ENCODE results near the gene MAVS.
A peak's percentile ranks its signal among the peaks of the same experiment; 100 is the strongest.
"Not testable (repeated sequence)": the region's sequence is repeated elsewhere in the genome, so short reads cannot be mapped to it uniquely, and the experiment has no call there.

Gene MAVS

DNA sequence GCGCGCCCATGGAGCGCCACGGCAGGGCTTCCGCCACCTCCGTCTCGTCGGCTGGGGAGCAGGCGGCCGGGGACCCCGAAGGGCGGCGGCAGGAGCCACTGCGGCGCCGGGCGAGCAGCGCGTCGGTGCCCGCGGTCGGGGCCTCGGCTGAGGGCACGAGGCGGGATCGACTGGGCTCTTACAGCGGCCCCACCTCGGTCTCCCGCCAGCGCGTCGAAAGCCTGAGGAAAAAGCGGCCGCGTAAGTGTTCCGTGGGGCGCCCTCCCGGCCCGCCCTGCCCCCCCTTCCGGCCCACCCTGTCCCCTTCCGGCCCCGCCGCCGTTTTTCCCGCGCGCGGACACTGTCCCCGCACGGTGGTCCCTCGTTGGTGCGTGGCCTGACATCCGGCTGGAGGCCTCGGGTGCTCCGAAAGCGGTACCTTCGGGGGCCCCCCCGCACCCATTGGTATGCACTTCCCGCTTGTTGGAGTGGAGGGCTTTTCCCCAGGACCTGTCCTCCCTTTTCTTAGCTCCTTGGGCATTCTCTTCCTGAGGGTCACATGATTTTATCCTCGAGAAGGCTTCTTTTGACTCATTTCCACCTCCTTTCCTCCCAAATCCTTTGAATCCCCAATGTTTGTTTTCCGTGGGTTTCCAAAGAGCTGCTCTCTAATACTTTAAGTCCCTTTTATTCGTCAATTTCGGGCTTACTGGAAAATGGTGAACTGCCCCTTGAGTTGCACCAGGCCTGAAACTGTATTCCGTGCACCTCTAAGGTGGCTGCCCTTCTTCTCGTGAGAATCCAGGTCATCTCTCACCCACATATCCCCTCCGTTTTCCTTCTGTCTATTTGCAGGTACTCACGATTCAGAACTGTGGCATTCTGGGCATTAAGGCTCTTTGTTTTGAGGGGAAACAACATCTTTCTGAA lies 43.1 kb downstream of the MAVS start:
- DNase-seq = peak; percentile 63

DNA sequence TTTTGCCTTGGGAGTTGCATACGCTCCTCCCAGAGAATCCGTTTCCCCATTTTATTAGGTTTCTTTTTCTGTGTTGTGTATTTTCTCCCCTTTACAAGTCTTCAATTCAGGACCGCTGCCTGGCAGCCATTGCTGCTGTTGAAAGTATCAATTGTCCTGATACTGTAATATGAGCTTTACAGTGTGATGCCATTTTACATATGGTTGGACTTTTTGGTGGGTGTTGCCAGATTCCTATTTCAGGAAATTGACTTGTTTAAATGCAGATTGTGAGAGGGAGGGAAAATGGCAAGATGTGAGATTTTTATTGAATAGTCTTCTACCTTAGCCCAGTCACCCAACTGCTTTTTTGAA lies 43.7 kb downstream of the MAVS start:
- no peak for DNase-seq

DNA sequence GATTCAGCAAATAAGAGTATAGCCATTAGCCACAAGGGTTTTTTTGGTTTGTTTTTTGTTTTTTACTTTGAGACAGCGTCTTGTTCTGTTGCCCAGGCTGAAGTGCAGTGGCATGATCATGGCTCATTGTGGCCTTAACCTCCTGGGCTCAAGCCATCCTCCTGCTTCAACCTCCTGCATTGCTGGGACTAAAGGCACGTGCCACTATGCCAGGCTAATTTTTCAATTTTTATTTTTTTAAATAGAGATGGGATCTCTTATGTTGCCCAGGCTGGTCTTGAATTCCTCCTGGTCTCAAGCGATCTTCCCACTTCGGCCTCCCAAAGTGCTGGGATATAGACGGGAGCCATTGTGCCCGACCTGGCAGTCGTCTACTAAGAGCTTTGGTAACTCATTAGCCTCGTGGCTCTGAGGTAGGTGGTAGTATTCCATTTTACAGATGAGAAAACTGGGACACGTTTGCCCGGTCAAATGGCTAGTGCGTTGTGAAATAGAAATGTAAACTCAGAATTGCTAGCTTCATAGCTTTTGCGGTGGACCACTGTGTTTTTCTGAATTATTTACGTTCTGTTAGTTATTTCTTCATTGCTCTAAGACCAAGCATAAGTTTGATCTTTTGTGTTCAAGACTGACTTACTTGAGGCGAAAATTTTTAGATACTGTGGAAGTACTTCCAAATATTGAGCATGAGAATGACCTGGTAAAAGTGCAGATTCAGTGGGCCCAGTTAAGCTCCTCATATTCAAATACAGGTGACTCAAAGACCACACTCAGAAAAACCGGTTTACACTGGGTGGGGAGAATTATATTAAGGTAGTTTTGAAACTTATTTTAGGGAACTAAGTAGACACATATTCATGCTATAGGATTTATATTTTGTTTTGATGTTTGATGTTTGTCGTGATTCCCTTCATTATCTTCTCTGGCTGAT lies 44.6 kb downstream of the MAVS start:
- DNase-seq = no peak

DNA sequence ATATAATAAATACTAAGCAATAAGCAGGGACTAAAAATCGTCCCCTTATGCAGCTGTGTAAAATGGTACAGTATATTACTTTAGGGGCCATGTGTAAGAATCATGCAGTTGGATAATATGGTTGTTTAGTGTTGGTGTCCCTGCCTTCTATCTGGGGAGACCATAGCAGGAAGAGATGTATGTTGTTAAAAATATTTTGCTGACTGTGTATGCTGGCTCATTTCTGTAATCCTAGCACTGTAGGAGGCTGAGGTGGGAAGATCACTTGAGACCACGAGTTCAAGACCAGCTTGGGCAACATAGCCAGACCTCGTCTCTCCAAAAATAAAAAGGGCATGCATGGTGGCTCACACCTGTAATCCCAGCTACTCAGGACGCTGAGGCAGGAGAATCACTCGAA lies 48.2 kb downstream of the MAVS start:
- DNase-seq = peak; percentile 18

DNA sequence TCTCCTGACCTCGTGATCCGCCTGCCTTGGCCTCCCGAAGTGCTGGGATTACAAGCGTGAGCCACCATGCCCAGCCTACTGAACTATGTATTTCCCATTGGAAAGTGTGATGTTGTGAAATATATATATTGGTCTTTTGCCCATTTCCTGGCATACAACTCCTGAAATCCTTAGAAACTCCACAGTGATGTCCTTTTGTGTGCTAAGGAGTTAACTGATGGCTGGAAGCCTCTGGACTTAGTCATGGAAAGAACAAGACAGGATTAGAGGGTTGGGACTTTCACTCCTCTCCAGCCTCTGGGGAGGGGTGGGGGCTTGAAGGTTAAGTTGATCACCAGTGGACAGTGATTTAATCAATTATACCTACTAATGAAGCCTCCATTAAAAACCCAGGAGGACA lies 49.7 kb downstream of the MAVS start:
- DNase-seq = no peak

DNA sequence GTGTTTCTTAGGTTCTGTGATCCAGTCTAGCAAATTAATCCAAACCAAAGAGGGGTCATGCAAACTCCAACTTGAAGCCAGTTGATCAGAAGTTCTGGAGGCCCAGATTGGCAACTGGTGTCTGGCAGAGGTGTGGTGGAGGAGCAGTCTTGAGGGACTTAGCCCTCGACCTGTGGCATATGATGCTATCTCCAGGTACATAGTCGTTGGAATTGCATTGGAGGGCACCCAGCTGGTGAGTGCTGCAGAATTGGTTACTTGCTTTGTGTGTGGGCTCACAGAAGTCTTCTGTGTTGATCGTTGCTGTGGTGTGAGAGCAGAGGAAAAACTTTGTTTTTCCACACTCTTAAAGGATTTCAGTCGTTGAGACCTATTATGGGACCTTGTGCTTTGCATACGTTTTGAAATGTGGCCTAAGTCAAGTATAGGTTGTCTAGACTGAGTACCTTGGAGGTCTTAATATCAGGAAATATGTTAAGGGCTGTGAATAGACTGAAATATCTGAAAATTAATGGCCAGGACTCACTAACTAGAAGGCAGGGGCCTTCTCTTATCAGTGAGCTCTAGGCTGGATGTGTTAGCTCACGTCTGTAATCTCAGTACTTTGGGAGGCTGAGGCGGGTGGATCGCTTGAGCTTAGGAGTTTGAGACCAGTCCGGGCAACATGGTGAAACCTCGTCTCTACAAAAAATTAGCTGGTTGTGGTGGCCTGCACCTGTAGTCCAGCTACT lies 50.4 kb downstream of the MAVS start:
- DNase-seq = no peak

DNA sequence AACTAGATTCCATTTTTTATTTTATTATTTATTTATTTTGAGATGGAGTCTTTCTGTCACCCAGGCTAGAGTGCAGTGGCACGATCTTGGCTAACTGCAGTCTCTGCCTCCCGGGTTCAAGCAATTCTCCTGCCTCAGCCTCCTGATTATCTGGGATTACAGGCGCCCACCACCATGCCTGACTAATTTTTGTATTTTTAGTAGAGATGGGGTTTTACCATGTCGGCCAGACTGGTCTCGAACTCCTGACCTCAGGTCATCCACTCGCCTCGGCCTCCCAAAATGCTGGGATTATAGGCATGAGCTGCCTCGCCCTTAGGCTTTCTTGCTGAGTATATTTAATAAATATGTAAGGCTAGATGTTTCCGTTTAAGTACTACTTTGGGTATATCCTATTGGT lies 51.5 kb downstream of the MAVS start:
- DNase-seq = not testable (repeated sequence)

DNA sequence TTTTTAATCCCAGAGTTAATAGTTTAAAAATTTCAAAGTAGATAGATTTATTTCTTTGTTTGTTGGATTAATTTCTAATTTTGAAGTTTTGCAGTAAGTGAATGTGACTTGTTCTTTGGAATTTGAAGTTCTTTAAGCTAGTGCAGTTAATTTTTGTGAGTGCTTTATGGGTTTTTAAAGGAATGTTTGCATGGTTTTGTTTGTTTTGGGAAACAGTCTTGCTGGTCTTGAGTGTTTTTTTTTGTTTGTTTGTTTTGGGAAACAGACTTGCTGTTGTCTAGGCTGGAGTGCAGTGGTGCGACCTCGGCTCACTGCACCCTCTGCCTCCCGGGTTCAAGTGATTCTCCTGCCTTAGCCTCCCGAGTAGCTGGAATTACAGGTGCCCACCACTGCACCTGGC lies 52.0 kb downstream of the MAVS start:
- no peak for DNase-seq

DNA sequence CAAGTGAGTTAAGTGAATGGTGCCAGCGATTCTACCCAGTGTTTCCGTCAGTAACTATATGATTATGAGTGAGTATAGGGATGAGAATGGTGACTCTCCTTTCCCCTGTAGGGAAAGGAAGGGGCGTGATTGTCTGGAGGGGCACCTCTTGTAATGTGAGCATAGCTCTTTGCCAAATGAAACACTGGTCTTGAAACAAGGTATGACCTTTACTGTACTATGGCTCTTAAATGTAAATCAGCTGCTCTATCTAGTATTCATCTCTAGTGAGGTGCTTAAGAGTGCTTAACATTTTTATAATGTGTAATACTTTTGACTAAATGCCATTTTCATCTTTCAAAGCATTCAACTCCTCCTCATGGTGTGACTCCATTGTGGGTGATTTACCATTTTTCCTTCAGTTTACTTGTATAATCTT lies 53.6 kb downstream of the MAVS start:
- no peak for DNase-seq

DNA sequence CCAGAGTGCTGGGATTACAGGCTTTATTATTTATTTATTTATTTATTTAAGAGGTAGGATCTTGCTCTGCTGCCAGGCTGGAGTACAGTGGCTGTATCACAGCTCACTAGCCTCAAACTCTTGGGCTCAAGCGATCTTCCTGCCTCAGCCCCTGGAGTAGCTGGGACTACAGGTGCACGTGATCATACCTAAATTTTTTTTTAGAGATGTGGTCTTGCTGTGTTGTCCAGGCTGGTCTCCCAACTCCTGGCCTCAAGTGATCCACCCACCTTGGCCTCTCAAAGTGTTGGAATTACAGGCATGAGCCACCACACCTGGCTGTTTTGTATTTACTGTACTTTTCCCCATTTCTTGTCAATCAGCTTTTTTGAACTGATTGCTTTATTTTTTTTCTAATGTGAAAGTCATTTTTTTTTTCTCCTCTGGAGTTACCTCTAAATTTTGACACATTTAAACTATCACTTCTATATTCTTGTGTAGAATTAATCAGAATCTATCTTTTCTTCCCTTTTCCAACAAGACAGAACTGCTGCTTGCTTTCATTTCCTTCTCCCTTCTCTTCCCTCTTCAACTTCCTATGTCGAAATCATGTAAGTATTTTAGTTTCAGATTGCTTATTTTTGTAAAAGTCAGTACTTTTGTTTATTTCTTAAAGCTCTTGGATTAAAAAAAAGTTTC lies 54.5 kb downstream of the MAVS start:
- no peak for DNase-seq

DNA sequence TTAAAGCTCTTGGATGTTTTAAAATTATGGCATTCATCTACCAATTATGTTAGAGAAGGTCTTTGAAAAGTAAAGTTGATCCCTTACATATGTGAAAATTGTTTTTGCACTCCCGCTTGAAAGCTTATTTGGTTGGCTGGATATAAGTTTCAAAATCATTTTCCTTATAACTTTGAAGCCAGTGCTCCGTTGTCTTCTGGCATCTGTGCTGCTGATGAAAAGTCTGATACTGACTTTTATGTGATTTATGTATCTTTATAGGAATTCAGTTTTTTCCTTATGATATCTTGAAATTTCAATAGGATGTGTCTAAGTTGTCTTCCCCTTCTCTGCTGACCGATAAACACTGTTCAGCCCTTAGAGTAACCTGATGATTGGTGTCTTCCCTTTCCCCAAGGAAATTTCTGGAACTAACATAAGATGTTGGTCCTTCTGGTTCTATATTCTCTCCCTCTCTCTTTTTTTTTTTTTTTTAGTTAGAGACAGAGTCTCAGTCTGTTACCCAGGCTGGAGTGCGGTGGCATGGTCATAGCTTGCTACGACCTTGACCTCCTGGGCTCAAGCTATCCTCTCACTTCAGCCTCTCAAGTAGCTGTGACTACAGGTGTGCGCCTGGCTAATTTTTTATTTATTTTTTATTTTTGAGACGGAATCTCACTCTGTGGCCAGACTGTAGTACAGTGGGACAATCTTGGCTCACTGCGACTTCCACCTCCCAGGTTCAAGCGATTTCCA lies 55.2 kb downstream of the MAVS start:
- DNase-seq = no peak

DNA sequence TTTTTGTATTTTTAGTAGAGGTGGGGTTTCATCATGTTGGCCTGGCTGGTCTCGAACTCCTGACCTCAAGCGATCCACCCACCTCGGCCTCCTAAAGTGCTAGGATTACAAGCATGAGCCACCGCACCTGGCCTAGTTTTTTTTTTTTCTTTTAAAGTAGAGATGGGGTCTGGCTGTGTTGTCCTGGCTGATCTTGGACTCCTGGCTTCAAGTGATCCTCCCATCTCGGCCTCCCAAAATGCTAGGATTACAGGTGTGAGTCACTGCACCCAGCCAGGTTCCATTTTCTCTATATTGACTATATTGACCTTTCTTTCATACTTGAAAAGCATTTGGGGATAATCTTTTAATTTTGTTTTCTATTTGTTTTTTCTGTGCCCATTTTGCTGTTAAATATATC lies 55.8 kb downstream of the MAVS start:
- no peak for DNase-seq

DNA sequence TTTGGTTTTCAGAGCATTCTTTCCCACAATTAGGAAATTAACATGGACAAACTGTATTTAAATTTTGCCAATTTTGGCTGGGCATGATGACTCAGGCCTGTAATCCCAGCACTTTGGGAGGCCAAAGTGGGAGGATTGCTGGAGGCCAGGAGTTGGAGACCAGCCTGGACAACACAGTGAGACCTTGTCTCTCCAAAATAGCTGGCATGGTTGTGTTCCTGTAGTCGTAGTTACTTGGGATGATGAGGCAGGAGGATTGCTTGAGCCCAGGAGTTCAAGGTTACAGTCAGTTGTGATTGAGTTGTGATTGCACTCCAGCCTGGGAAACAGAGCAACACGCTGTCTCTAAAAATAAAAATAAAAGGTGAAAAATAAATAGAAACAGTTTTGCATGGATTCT lies 57.6 kb downstream of the MAVS start:
- DNase-seq = no peak

DNA sequence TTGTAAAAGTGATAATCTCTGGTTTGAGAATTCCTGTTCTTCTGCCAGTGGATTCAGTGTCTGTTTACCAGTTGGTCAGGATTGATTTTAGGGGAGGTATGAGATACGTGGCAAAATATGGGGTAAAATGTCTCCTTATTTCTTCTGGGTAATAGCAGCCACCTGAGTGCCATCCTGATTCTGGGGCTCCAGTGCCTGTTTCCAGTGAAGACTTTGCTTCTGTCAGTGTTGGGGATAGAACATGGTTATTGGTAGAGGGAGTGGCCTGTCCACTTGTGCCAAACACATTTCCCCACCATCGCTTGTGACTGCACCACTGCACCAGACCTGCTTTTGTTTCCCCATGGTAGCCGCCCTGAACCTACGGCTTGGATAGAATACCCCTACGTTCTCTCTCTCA lies 58.2 kb downstream of the MAVS start:
- no peak for DNase-seq

DNA sequence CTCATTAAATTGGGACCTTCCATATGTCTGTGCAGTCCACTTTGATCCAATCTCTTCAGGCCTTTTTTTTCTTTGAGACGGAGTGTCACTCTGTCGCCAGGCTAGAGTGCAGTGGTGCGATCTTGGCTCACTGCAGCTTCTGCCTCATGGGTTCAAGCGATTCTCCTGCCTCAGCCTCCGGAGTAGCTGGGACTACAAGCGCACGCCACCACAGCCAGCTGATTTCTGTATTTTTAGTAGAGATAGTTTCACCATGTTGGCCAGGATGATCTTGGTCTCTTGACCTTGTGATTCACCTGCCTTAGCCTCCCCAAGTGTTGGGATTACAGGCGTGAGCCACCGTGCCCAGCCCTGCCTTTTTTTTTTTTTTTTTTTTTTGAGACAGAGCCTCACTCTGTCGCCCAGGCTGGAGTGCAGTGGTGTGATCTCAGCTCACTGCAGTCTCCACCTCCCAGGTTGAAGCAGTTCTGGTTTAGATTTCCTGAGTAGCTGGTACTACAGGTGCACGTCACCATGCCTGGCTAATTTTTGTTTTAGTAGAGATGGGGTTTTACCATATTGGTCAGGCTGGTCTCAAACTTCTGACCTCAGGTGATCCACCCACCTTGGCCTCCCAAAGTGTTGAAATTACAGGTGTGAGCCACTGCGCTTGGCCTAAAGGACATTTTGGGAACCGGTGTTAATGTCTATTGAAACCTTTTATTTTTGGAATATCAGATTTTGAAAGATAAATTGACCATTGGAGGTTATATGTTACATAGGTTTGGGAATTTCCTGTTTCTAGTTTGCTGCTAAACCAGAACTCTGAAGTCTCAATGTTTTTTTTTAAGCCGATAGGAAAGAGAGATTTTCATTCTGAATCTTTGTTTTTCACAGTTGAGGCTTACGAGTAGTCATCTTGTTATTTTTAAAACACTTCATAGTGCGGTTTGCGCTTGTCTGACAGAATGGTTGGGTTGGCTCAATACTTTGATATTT lies 60.4 kb downstream of the MAVS start:
- DNase-seq = peak; percentile 82

DNA sequence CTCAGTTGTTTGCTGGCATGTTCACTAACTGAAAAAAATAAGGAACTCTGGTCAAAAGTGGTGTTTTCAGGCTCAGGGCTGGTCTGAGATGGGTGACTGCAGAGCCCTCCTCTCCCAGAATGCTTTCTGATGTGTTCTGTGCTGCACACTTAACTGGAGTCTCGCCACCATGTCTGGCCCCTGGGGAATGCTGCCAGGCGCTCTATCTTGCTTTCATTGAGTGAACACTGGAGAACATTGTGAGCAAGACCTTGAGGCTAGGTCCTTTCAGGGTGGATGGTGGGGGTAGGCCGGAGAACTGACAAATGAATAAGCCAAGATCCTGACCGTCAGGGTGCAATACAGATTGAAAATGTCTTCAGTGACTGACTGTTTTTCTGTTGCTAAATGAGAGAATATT lies 62.0 kb downstream of the MAVS start:
- no peak for DNase-seq

DNA sequence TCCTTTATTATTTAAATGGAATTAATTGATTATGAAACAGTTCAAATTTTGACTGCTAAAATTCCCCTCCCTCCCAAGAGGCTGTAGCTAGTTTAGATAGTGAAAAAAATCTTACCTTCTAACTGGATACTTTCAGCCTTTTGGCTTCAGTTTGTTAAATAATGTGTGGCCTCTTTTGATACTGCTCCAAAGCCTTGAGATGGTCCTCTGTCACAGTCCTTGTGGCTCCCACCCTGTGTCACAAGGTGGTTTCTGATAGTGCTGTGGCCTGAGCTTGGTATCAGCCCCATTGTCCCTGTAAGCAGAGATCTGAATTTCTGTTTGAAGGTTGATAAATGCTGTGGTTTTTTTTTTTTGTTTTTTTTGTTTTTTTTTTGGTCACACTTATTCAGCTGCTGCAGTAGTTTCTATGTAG lies 63.3 kb downstream of the MAVS start:
- no peak for DNase-seq

DNA sequence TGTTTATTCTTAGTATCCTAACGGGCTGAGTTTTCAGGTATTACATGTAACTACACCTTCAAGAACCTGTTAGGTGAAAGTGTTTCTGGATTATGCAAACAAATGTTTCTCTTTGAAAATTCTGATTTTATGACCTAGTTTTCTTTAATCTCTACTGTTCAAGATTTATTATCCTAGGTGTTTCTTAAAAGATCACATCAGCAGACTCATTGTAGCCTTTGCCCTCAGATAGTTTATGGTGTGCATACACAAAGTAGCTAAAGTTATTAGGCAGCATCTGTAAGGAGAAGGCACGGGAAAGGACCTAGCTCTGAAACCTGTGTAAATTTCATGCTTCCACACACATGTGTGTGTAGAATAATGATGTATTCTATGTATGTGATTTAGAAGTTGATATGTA lies 64.2 kb downstream of the MAVS start:
- DNase-seq = no peak

DNA sequence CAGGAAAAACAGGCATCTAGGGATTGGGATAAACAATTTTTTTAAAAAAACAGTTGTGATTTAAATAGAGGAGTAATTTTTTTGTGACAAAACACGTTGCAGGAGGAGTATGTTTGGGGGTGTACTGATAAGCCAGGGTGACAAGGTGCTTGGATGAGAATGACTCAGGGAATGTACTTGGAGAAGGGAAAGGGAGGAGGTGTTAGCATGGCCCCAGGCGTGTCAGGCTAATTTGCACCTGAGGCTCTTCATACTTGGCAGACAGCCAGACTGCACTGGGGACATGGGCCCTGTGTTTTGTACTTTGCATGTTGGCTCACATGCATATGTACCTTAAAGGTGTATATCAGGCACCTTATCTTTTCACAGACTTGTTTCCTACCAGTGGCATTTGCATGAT lies 65.3 kb downstream of the MAVS start:
- DNase-seq = no peak

DNA sequence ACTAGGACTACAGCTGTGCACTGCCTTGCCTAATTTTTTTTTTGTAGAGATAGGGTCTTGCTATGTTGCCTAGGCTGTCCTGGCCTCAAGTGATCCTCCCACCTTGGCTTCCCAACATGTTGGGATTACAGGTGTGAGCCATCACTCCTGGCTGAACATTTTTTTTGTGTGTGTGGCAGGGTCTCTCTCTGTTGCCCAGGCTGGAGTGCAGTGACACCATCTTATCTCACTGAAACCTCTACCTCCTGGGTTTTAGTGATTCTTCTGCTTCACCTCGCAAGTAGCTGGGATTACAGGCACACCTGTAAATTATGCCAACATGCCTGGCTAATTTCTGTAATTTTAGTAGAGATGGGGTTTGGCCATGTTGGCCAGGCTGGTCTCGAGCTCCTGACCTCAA lies 67.8 kb downstream of the MAVS start:
- no peak for DNase-seq

DNA sequence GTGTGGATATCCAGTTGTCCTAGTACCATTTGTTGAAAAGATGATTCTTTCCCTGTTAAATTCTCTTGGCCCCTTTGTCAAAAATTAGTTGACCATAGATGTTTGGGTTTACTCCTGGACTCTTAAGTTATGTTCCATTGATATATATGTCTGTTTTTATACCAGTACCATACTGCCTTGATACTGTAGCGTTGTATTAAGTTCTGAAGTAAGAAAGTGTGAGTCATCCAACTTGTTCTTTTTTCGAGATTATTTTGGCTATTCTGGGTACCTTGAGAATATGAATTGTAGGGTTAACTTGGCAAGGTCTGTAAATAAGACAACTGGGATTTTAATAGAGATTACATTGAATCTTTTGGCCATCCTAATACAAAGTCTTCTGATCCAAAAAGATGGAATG lies 69.1 kb downstream of the MAVS start:
- DNase-seq = no peak

All from activated CD4-positive, alpha-beta T cell treated with anti-CD3 and anti-CD28 coated beads, Interleukin-2, Interleukin-6, amounts not matched to agents 100 ng/mL and 50 ng/mL, durations not matched to agents 16 hours and 8 hours (primary cell).